ENCODE measurements around the gene PROC. TPM values are rescaled to one million over a fixed set of nuclear protein-coding genes. Genes with fewer than 3 reads are reported as not detected.

Gene PROC
- total and polyA plus RNA-seq, 10 donors: 0.16 to 0.52 (median 0.21) TPM; not detected in 7

GRCh38 chr2:127413782-127414637 is 4.2 kb upstream of the PROC start:
- no peaks in the 10 kb centered on the region for H3K9me3 ChIP-seq
- no peak for DNase-seq
- TF ChIP-seq POLR2A (IDR thresholded peaks at IDR 0.05) (no peak), CTCF (IDR thresholded peaks at IDR 0.05 in 8 of 11, conservative IDR thresholded peaks at IDR 0.05 in 3 of 11) (no peak), POLR2AphosphoS5 (IDR thresholded peaks at IDR 0.05) (no peak)
- peak overlapping the region in 1 of 8 donors; percentile 89 for H3K27ac ChIP-seq
- H3K4me3 ChIP-seq: no peak overlapping the region
- H3K4me1 ChIP-seq: peaks cover 32 to 72% (median 51%) of the 10 kb centered on the region in 6 donors
- no peaks in the 10 kb centered on the region for H3K36me3 ChIP-seq
- WGBS, 5 donors: 81 to 85% (median 83%) methylated on average over 8 of the region's 8 CpGs
- H3K27me3 ChIP-seq (replicated peaks in 1 of 7): peaks cover 0 to 5% (median 0%) of the 10 kb centered on the region in 7 donors
- intact Hi-C loops (cut with DNase I; ENCODE audit: low total_unique reads): no loop called here

- peaks cover 32 to 68% (median 51%) of the 10 kb centered on the region in 6 donors for H3K4me1 ChIP-seq
- WGBS, 5 donors: 63 to 92% (median 77%) methylated on average over 12 to 13 of the region's 13 CpGs
- intact Hi-C loops (cut with DNase I; ENCODE audit: low total_unique reads): no loop called here
- DNase-seq: peak; percentile 64
- H3K27me3 ChIP-seq (replicated peaks in 1 of 7): peaks cover 0 to 10% (median 0%) of the 10 kb centered on the region in 7 donors
- H3K4me3 ChIP-seq: peak overlapping the region in 1 of 8 donors; percentile 74
- H3K9me3 ChIP-seq: no peaks in the 10 kb centered on the region
- no peaks in the 10 kb centered on the region for H3K36me3 ChIP-seq
- peak in 1 of 3 donors; percentile 14 for TF ChIP-seq POLR2AphosphoS5 (IDR thresholded peaks at IDR 0.05)
- no peak for TF ChIP-seq CTCF (IDR thresholded peaks at IDR 0.05 in 8 of 11, conservative IDR thresholded peaks at IDR 0.05 in 3 of 11)
- H3K27ac ChIP-seq: peak overlapping the region in 2 of 8 donors; percentile 1 to 53
These were observed 3.3 kb upstream of the PROC start for GRCh38 chr2:127414638-127415592.

- Histone ChIP-seq H3K27me3 (replicated peaks in 1 of 7) (peaks cover 0 to 13% (median 0%) of the 10 kb centered on the region in 7 donors), H3K27ac (peak overlapping the region in 3 of 8 donors; percentile 1 to 54 (median 53)), H3K4me3 (peak overlapping the region; percentile 18 to 74 (median 48)), H3K36me3 (no peaks in the 10 kb centered on the region), H3K9me3 (no peaks in the 10 kb centered on the region), H3K4me1 (peaks cover 25 to 59% (median 44%) of the 10 kb centered on the region in 6 donors)
- WGBS, 5 donors: 14 to 24% (median 16%) methylated on average over 28 to 55 of the region's 55 CpGs
- peak; percentile 60 to 86 (median 77) for TF ChIP-seq CTCF (IDR thresholded peaks at IDR 0.05 in 8 of 11, conservative IDR thresholded peaks at IDR 0.05 in 3 of 11)
- no peak for TF ChIP-seq POLR2A (IDR thresholded peaks at IDR 0.05)
- TF ChIP-seq POLR2AphosphoS5 (IDR thresholded peaks at IDR 0.05): peak; percentile 63 to 84 (median 66)
- intact Hi-C loops (cut with DNase I; ENCODE audit: low total_unique reads): no loop called here
- DNase-seq: peak; percentile 95
These were observed 2.4 kb upstream of the PROC start for GRCh38 chr2:127415593-127416505.

All from spleen (tissue), 11 donors.